Adrenal gland (tissue), 12 donors: ENCODE data around the gene TBC1D16. TPM values are rescaled to one million over a fixed set of nuclear protein-coding genes. Genes with fewer than 3 reads are reported as not detected.
"Not testable (repeated sequence)": the region's sequence is repeated elsewhere in the genome, so short reads cannot be mapped to it uniquely, and the experiment has no call there.

Experiments
- DNase-seq, 7 donors: peaks; one replicate each; pipeline ENCODE4 v3.0.0-alpha.2; 2019 to 2020
- H3K27ac ChIP-seq, 5 donors: fragments of 200-600 bp; sonication (generic) in 4 of 5; 1 replicate in 3 of 5; 2 replicates in 2 of 5; pipeline versions ENCODE4 v1.5.1 to v1.8.0; 2016 to 2020; ENCODE audit warnings: mild to moderate bottlenecking in 1 of 5
- H3K27me3 ChIP-seq: fragments of 200-600 bp; 2 replicates; pipeline ENCODE4 v1.8.0; 2021
- H3K36me3 ChIP-seq, 2 donors: fragments of 200-600 bp; replicated peaks in 1 of 2; 1 replicate in 1 of 2; 2 replicates in 1 of 2; pipeline versions ENCODE4 v1.5.1 to v1.8.0; 2018 to 2022
- H3K4me1 ChIP-seq, 2 donors: fragments of 200-600 bp; replicated peaks in 1 of 2; 1 replicate in 1 of 2; 2 replicates in 1 of 2; pipeline versions ENCODE4 v1.5.1 to v1.8.0; 2018 to 2021
- H3K4me3 ChIP-seq, 4 donors: fragments of 200-600 bp; sonication (generic) in 3 of 4; one replicate each; pipeline ENCODE4 v1.5.1; 2016 to 2018
- H3K9me3 ChIP-seq, 3 donors: fragments of 200-600 bp; sonication (generic) in 1 of 3; replicated peaks in 1 of 3; 1 replicate in 2 of 3; 2 replicates in 1 of 3; pipeline versions ENCODE4 v1.5.1 to v1.8.0; 2016 to 2021
- CTCF ChIP-seq, 6 experiments: fragments of 450-650 bp in 4 of 6; fragments of 200-600 bp in 2 of 6; sonication (generic) in 1 of 6; IDR thresholded peaks; 1 replicate in 5 of 6; 2 replicates in 1 of 6; pipeline versions ENCODE4 v1.5.1 to v1.8.0; 2016 to 2021; ENCODE audit warnings: antibody characterized with exemption in 6 of 6, mild to moderate bottlenecking in 2 of 6, moderate library complexity in 1 of 6
- POLR2A ChIP-seq, 2 donors: fragments of 450-650 bp; IDR thresholded peaks; one replicate each; pipeline ENCODE4 v1.6.1; 2017; ENCODE audit warnings: antibody characterized with exemption in 2 of 2, mild to moderate bottlenecking in 2 of 2, moderate library complexity in 1 of 2
- WGBS, 4 donors: extraction: QIAGEN DNeasy Blood & Tissue Kit in 2 of 4; methylation state at CpG; one replicate each; pipeline versions ENCODE4 v1.1.5 to v1.1.7; 2013 to 2017; 5-methylcytosine and 5-hydroxymethylcytosine counted together
- intact Hi-C, 2 donors: fragments of 100-400 bp; cut with DNase I; formaldehyde crosslinking; loops; one replicate each; pipeline versions ENCODE4 v1.14.1 to v1.15.0; 2022 to 2023
- polyA plus RNA-seq, 3 donors: library from polyadenylated mRNA; stranded (reverse); fragments of 200-250 nt in 2 of 3; fragments of 350-450 nt in 1 of 3; fragmentation: Illumina TruSeq in 1 of 3; extraction: RNeasy Lipid Tissue Mini Kit (QIAGEN cat#74804) in 1 of 3; gene quantifications; one replicate each; pipeline ENCODE4 v1.2.3, GENCODE V29; 2013 to 2014
- total RNA-seq, 9 donors: library from RNA; depleted of rRNA in 4 of 9; stranded (reverse); fragments of >200 nt in 4 of 9; fragments of 120-200 nt in 1 of 9; fragmentation: NEBNext Ultra II Directional in 1 of 9; extraction: Animal tissue kit (Norgen Biotek cat#: 25700) in 1 of 9; gene quantifications; one replicate each; pipeline versions ENCODE4 v1.1.0 to v1.2.4, GENCODE V29; 2013 to 2023
- donor health status: healthy with polysubstance abuse.
- donor health status: Bipolar disorder and iron deficiency.
- donor health status: DM: yes; HTN: yes; CAD: no.
- donor health status: DM: no; HTN: no; CAD: no.
- donor health status: DM: no; HTN: no; CAD: no.
- donor health status: DM: yes; HTN: yes; CAD: no.

TBC1D16 gene
- total and polyA plus RNA-seq, 12 donors, result 4.2 to 62.5 (median 29.5) TPM

DNA sequence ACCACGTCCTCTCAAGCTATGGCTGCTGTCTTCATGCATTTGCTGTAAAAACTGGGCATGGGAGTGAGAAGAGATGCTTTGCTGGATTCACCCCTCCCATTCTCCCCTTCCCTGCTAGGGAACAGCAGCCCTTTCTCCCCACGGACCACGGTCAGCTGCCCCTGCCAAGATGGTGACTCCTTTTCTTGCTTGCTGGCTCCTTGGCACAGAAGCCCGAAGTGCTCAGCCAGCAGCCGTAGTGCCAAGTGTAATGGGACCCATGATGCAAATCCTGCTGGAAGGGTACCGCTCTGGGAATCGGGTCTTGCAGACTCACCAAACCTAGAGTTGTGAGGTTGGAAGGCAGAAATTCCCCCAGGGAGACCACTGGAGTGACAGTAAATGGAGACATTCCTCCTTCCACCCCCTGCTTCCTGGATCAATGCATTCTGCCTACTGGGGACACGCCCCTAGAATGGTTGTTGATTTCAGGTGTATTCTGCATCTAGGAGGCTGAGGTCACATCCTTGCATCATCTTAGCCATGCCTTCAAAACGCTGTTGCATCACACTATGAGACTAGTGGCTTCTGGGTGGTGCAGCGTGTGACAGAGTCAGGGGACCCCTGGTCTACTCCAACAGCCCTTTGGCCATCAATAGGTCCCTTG lies 133.4 kb downstream of the TBC1D16 start:
- H3K4me3 ChIP-seq, result no peak overlapping the region
- no peaks in the 10 kb centered on the region for H3K9me3 ChIP-seq
- no peak for DNase-seq
- H3K36me3 ChIP-seq, result no peaks in the 10 kb centered on the region
- TF ChIP-seq CTCF (IDR thresholded peaks at IDR 0.05) (no peak), POLR2A (IDR thresholded peaks at IDR 0.05) (no peak)
- no peaks in the 10 kb centered on the region for H3K4me1 ChIP-seq
- WGBS, 4 donors, result 82 to 84% (median 84%) methylated on average over 8 to 10 of the region's 10 CpGs
- intact Hi-C loops, result no loop called here
- H3K27me3 ChIP-seq, result peaks cover 5% of the 10 kb centered on the region
- no peak overlapping the region for H3K27ac ChIP-seq

DNA sequence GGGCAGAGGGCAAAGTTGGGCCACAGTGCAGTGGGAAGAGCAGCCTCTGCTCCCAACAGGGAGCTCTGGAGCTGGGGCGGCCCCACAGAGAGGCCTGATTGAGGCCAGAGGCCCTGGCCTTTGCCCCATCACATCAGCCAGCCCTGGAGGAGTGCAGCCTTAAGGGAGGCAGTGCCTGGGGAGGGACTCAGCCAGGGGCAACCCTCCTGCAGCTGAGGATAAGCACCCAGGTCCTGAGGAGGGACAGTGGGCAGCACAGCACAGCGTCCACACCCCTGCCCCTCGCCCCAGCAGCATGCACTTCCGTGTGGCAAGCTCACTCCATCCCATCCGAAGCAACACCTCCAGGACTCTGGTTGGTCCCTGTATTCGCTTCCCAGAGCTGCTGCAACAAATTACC lies 134.5 kb downstream of the TBC1D16 start:
- Histone ChIP-seq H3K27ac (no peak overlapping the region), H3K4me3 (no peak overlapping the region), H3K36me3 (no peaks in the 10 kb centered on the region), H3K27me3 (peaks cover 10% of the 10 kb centered on the region), H3K9me3 (no peaks in the 10 kb centered on the region), H3K4me1 (no peaks in the 10 kb centered on the region)
- 77 to 89% (median 84%) methylated on average over 5 to 6 of the region's 6 CpGs for WGBS, 4 donors
- TF ChIP-seq CTCF (IDR thresholded peaks at IDR 0.05) (no peak), POLR2A (IDR thresholded peaks at IDR 0.05) (no peak)
- no peak for DNase-seq
- intact Hi-C loops, result no loop called here

DNA sequence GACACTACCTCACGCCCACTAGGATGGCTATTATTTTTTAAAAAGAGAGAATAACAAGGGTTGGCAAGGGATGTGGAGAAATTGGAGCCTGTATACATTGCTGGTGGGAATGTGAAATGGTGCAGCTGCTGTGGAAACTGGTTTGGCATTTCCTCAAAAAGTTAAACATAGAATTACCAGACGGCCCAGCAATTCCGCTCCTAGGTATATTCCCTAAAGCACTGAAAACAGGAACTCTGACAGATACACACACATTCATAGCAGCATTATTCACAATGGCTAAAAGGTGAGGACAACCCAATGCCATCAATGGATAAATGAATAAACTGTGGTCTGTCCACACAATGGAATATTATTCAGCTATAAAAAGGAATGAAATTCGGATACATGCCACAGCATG lies 136.1 kb downstream of the TBC1D16 start:
- TF ChIP-seq POLR2A (IDR thresholded peaks at IDR 0.05) (no peak), CTCF (IDR thresholded peaks at IDR 0.05) (no peak)

DNA sequence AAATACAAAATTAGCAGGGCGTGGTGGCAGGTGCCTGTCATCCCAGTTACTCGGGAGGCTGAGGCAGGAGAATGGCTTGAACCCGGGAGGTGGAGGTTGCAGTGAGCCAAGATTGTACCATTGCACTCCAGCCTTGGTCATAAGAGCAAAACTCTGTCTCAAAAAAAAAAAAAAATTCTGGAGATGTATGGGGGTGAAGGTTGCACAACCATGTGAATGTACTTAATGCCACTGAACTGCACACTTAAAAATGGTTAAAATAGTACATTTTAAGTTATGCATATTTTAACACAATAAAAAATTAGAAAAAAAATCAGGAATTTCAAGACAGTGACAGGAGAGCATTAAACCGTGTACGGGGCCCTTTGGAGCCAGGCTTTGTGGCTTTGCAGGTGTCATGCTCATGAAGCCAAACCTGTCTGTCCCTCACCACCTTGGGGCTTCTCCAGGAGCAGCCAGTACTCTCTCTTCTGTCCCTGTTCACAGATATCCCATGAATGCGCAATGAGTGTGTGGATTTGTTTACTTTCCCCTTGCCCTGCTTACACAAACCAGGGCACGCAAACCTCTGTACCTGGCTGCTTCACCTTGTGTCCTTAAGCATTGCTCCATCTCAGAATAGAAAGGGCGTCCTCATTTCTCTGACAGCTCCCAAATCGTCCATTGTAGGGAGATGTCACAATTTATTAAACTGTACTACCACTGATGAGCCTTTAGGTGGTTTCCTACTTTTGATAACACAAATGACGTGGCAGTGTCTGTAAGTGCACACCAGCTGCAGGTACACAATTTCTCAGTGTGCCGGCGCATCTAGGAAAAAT lies 138.2 kb downstream of the TBC1D16 start:
- intact Hi-C loops, result no loop called here

More for the DNA sequence above, 136.1 kb downstream of the TBC1D16 start:
- Histone ChIP-seq H3K27ac (no peak overlapping the region), H3K4me1 (no peaks in the 10 kb centered on the region), H3K9me3 (no peaks in the 10 kb centered on the region), H3K27me3 (peaks cover 10% of the 10 kb centered on the region), H3K4me3 (no peak overlapping the region), H3K36me3 (no peaks in the 10 kb centered on the region)
- 87 to 91% (median 89%) methylated on average over 4 of the region's 4 CpGs for WGBS, 4 donors
- no peak for DNase-seq
- intact Hi-C loops, result no loop called here

GRCh38 chr17:79893457-79893856 lies 142.2 kb downstream of the TBC1D16 start:
- H3K4me1 ChIP-seq, H3K36me3 ChIP-seq, intact Hi-C loops, H3K27ac ChIP-seq, H3K4me3 ChIP-seq, H3K9me3 ChIP-seq, H3K27me3 ChIP-seq: not testable (repeated sequence)
- 84 to 95% (median 87%) methylated on average over 4 of the region's 4 CpGs for WGBS, 4 donors
- DNase-seq, result peak in 1 of 7 donors; percentile 8

More for the DNA sequence above, 138.2 kb downstream of the TBC1D16 start:
- no peak for DNase-seq
- Histone ChIP-seq H3K27me3 (peaks cover 10% of the 10 kb centered on the region), H3K9me3 (no peaks in the 10 kb centered on the region), H3K4me1 (no peaks in the 10 kb centered on the region), H3K36me3 (no peaks in the 10 kb centered on the region), H3K4me3 (no peak overlapping the region), H3K27ac (no peak overlapping the region)
- TF ChIP-seq POLR2A (IDR thresholded peaks at IDR 0.05), result no peak
- TF ChIP-seq CTCF (IDR thresholded peaks at IDR 0.05), result no peak
- WGBS, 4 donors, result 71 to 82% (median 76%) methylated on average over 12 of the region's 12 CpGs
